NCI-H82 (cell line): ENCODE data around the gene MUCL3.
"Not testable (repeated sequence)": the region's sequence is repeated elsewhere in the genome, so short reads cannot be mapped to it uniquely, and the experiment has no call there.

Source experiments
- DNase-seq: peaks from one replicate; lab custom pipeline; 2025; lab: John Stamatoyannopoulos, UW

Gene MUCL3

GRCh38 chr6:30983439-30983838 lies 42.7 kb downstream of the MUCL3 start, which contains the start of gene MUC21:
MUC21 (plus strand) TSS chr6:30983718; CDS start chr6:30983959, 241 bp downstream.
- no peak for DNase-seq

GRCh38 chr6:30985490-30985889 lies 44.7 kb downstream of the MUCL3 start:
- DNase-seq, result no peak

- DNase-seq, result no peak
Observed at GRCh38 chr6:30987304-30987703, 46.5 kb downstream of the MUCL3 start.

GRCh38 chr6:30988209-30988825 lies 47.5 kb downstream of the MUCL3 start:
- DNase-seq, result no peak

GRCh38 chr6:30990422-30991086 lies 49.8 kb downstream of the MUCL3 start:
- no peak for DNase-seq

- no peak for DNase-seq
Observed at GRCh38 chr6:30991891-30992290, 51.1 kb downstream of the MUCL3 start.

GRCh38 chr6:30997301-30997700 lies 56.5 kb downstream of the MUCL3 start:
- DNase-seq, result no peak

GRCh38 chr6:30998785-30999184 lies 58.0 kb downstream of the MUCL3 start:
- no peak for DNase-seq

- DNase-seq, result not testable (repeated sequence)
Observed at GRCh38 chr6:31000067-31000860, 59.5 kb downstream of the MUCL3 start.

GRCh38 chr6:31001281-31001888 lies 60.6 kb downstream of the MUCL3 start:
- DNase-seq, result no peak

- DNase-seq, result no peak
Observed at GRCh38 chr6:31002471-31002870, 61.7 kb downstream of the MUCL3 start.
